Motor neuron (in vitro differentiated cells): ENCODE data around the gene SLC25A24. TPM values are rescaled to one million over a fixed set of nuclear protein-coding genes. Genes with fewer than 3 reads are reported as not detected.
"Not testable (repeated sequence)": the region's sequence is repeated elsewhere in the genome, so short reads cannot be mapped to it uniquely, and the experiment has no call there.

Source experiments
- ATAC-seq, 8 experiments: fragments of 200-7000 bp; cut with Tn5 transposase; replicated peaks in 6 of 8; 2 replicates each; pipeline ENCODE4 v1.8.0; 2021; ENCODE audit warnings: mild to moderate bottlenecking in 8 of 8, moderate library complexity in 8 of 8
- H3K27ac ChIP-seq, 2 donors: fragments of 250-450 bp; sonication (Bioruptor Pico); 2 replicates each; pipeline ENCODE4 v1.9.0; 2021; ENCODE audit warnings: antibody characterized with exemption in 2 of 2, mild to moderate bottlenecking in 2 of 2, moderate library complexity in 1 of 2
- H3K4me1 ChIP-seq, 2 donors: fragments of 250-450 bp; sonication (Bioruptor Pico); replicated peaks in 1 of 2; 2 replicates each; pipeline ENCODE4 v1.6.1; 2021; ENCODE audit warnings: antibody characterized with exemption in 2 of 2, mild to moderate bottlenecking in 2 of 2, moderate library complexity in 1 of 2
- H3K4me3 ChIP-seq, 5 donors: fragments of 250-450 bp; sonication (Bioruptor Pico); 2 replicates each; pipeline ENCODE4 v1.9.0; 2021; ENCODE audit warnings: antibody characterized with exemption in 5 of 5, mild to moderate bottlenecking in 5 of 5, moderate library complexity in 4 of 5
- WGBS, 10 experiments: fragments of 450-650 bp; shearing (Covaris generic); methylation state at CpG; one replicate each; pipeline ENCODE4 v1.0.0; 2022; 5-methylcytosine and 5-hydroxymethylcytosine counted together
- in situ Hi-C, 9 experiments: fragments of 400-800 bp; cut with MboI; loops; one replicate each; pipeline ENCODE4 v1.15.0; 2021; ENCODE audit warnings: low sequenced_read_pairs in 9 of 9, low pct_unique_long_range_greater_than_20kb in 2 of 9; ENCODE audit not compliant: unreplicated experiment in 9 of 9
- total RNA-seq, 8 experiments: library from RNA; unstranded; fragments of 300-600 nt; gene quantifications; 2 replicates each; pipeline versions ENCODE4 v1.2.3 to v1.2.4, GENCODE V29; 2022

Gene SLC25A24
- total RNA-seq, 8 experiments from 2014 or later, result 1.2 to 42.1 (median 23.5) TPM

- H3K4me1 ChIP-seq, H3K4me3 ChIP-seq, ATAC-seq, H3K27ac ChIP-seq: not testable (repeated sequence)
- 86 to 100% (median 100%) methylated on average over 1 of the region's 1 CpG; no CpG with 5 or more reads in 4 of the 10 experiments for WGBS, 10 experiments
- in situ Hi-C loops, result loop anchor here in 1 of 9 experiments (25.0 kb wide), 1 partner anchor 357 kb away; no protein-coding TSS in a partner anchor
Observed at GRCh38 chr1:108144569-108144968, 55.6 kb downstream of the SLC25A24 start.

GRCh38 chr1:108142773-108143394 is 57.3 kb downstream of the SLC25A24 start:
- no peak for ATAC-seq
- no peaks in the 10 kb centered on the region for H3K4me1 ChIP-seq
- in situ Hi-C loops, result loop anchor here in 1 of 9 experiments (25.0 kb wide), 1 partner anchor 356 kb away; no protein-coding TSS in a partner anchor
- WGBS, 10 experiments, result 60 to 99% (median 89%) methylated on average over 2 to 6 of the region's 6 CpGs
- H3K27ac ChIP-seq, result no peak overlapping the region
- H3K4me3 ChIP-seq, result no peak overlapping the region

- no peak for ATAC-seq
- no peaks in the 10 kb centered on the region for H3K4me1 ChIP-seq
- H3K27ac ChIP-seq, result no peak overlapping the region
- H3K4me3 ChIP-seq, result no peak overlapping the region
- WGBS, 10 experiments, result 92 to 100% (median 99%) methylated on average over 2 to 4 of the region's 4 CpGs
- in situ Hi-C loops, result loop anchor here in 1 of 9 experiments (25.0 kb wide), 1 partner anchor 355 kb away; no protein-coding TSS in a partner anchor
Observed at GRCh38 chr1:108142258-108142657, 57.9 kb downstream of the SLC25A24 start.

GRCh38 chr1:108141621-108142020 is 58.5 kb downstream of the SLC25A24 start:
- Histone ChIP-seq H3K4me3 (no peak overlapping the region), H3K27ac (no peak overlapping the region), H3K4me1 (no peaks in the 10 kb centered on the region)
- in situ Hi-C loops, result loop anchor here in 1 of 9 experiments (25.0 kb wide), 1 partner anchor 354 kb away; no protein-coding TSS in a partner anchor
- ATAC-seq, result no peak
- 68 to 100% (median 93%) methylated on average over 1 to 3 of the region's 3 CpGs for WGBS, 10 experiments

- H3K4me3 ChIP-seq, result no peak overlapping the region
- no peak for ATAC-seq
- no peaks in the 10 kb centered on the region for H3K4me1 ChIP-seq
- 82 to 100% (median 93%) methylated on average over 1 of the region's 1 CpG for WGBS, 10 experiments
- in situ Hi-C loops, result loop anchor here in 1 of 9 experiments (25.0 kb wide), 1 partner anchor 354 kb away; no protein-coding TSS in a partner anchor
- H3K27ac ChIP-seq, result no peak overlapping the region
Observed at GRCh38 chr1:108140936-108141335, 59.2 kb downstream of the SLC25A24 start.

- no peak overlapping the region for H3K4me3 ChIP-seq
- no peak for ATAC-seq
- WGBS, 10 experiments, result 85 to 100% (median 95%) methylated on average over 1 of the region's 1 CpG; no CpG with 5 or more reads in 1 of the 10 experiments
- H3K4me1 ChIP-seq, result no peaks in the 10 kb centered on the region
- in situ Hi-C loops, result loop anchor here in 1 of 9 experiments (25.0 kb wide), 1 partner anchor 353 kb away; no protein-coding TSS in a partner anchor
- no peak overlapping the region for H3K27ac ChIP-seq
Observed at GRCh38 chr1:108140177-108140576, 60.0 kb downstream of the SLC25A24 start.

DNA sequence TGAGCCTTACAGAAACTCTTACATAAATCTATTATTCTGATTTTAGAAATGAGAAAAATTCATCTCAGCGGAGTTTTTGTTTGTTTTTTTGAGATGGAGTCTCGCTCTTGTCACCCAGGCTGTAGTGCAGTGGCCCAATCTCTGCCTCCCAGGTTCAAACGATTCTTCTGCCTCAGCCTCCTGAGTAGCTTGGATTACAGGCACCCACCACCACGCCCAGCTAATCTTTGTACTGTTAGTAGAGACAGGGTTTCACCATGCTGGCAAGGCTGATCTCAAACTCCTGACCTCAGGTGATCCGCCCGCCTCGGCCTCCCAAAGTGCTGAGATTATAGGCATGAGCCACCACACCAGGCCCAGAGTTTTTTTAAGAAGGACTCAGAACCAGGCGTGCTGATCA is 60.6 kb downstream of the SLC25A24 start:
- H3K27ac ChIP-seq, H3K4me3 ChIP-seq, H3K4me1 ChIP-seq, ATAC-seq: not testable (repeated sequence)
- in situ Hi-C loops, result loop anchor here in 1 of 9 experiments (25.0 kb wide), 1 partner anchor 352 kb away; no protein-coding TSS in a partner anchor
- WGBS, 10 experiments, result 74 to 98% (median 93%) methylated on average over 1 to 8 of the region's 8 CpGs; no CpG with 5 or more reads in 1 of the 10 experiments

- in situ Hi-C loops, result loop anchor here in 1 of 9 experiments (25.0 kb wide), 1 partner anchor 346 kb away; no protein-coding TSS in a partner anchor
- H3K27ac ChIP-seq, H3K4me3 ChIP-seq, ATAC-seq, H3K4me1 ChIP-seq: not testable (repeated sequence)
- 83 to 100% (median 98%) methylated on average over 1 to 2 of the region's 2 CpGs; no CpG with 5 or more reads in 4 of the 10 experiments for WGBS, 10 experiments
Observed at GRCh38 chr1:108133148-108133547, 67.0 kb downstream of the SLC25A24 start.

DNA sequence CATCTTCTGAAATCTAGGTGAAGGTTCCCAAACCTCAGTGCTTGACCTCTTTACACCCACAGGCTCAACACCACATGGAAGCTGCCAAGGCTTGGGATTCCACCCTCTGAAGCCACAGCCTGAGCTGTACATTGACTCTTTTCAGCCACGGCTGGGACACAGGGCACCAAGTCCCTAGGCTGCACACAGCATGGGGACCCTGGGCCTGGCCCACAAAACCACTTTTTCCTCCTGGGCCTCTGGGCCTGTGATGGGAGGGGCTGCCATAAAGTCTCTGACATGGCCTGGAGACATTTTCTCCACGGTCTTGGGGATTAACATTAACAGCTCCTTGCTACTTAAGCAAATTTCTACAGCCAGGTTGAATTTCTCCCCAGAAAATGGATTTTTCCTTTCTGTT is 67.8 kb downstream of the SLC25A24 start:
- WGBS, 10 experiments, result 0 to 100% (median 90%) methylated on average over 1 to 2 of the region's 2 CpGs; no CpG with 5 or more reads in 4 of the 10 experiments
- H3K27ac ChIP-seq, ATAC-seq, H3K4me1 ChIP-seq, H3K4me3 ChIP-seq: not testable (repeated sequence)
- in situ Hi-C loops, result loop anchor here in 1 of 9 experiments (25.0 kb wide), 1 partner anchor 345 kb away; no protein-coding TSS in a partner anchor

- WGBS, 10 experiments, result 89 to 100% (median 95%) methylated on average over 1 of the region's 1 CpG; no CpG with 5 or more reads in 6 of the 10 experiments
- ATAC-seq, H3K4me1 ChIP-seq, H3K27ac ChIP-seq, H3K4me3 ChIP-seq: not testable (repeated sequence)
- in situ Hi-C loops, result loop anchor here in 1 of 9 experiments (25.0 kb wide), 1 partner anchor 344 kb away; no protein-coding TSS in a partner anchor
Observed at GRCh38 chr1:108131281-108131680, 68.9 kb downstream of the SLC25A24 start.

- no peak for ATAC-seq
- Histone ChIP-seq H3K4me3 (no peak overlapping the region), H3K4me1 (no peaks in the 10 kb centered on the region), H3K27ac (no peak overlapping the region)
- in situ Hi-C loops, result loop anchor here in 1 of 9 experiments (25.0 kb wide), 1 partner anchor 343 kb away; no protein-coding TSS in a partner anchor
- WGBS, 10 experiments, result 77 to 100% (median 85%) methylated on average over 1 to 2 of the region's 2 CpGs; no CpG with 5 or more reads in 7 of the 10 experiments
Observed at GRCh38 chr1:108130794-108131193, 69.3 kb downstream of the SLC25A24 start.

- WGBS, 10 experiments, result 65 to 100% (median 87%) methylated on average over 2 to 4 of the region's 4 CpGs; no CpG with 5 or more reads in 3 of the 10 experiments
- in situ Hi-C loops, result loop anchor here in 8 of 9 experiments (5.0 to 25.0 kb wide), 4 partner anchors 343 to 355 kb away; no protein-coding TSS in a partner anchor
- no peak for ATAC-seq
- no peak overlapping the region for H3K4me3 ChIP-seq
- no peak overlapping the region for H3K27ac ChIP-seq
- no peaks in the 10 kb centered on the region for H3K4me1 ChIP-seq
Observed at GRCh38 chr1:108129999-108130398, 70.1 kb downstream of the SLC25A24 start.
